ENCODE data around the gene NFATC2IP. TPM values are rescaled to one million over a fixed set of nuclear protein-coding genes. Genes with fewer than 3 reads are reported as not detected.

The NFATC2IP gene
- total RNA-seq, 1 experiment from 2014 or later: 58.2 TPM

GRCh38 chr16:29007730-29008593, 57.2 kb downstream of the NFATC2IP start:
- H3K4me1 Mint-ChIP-seq (ENCODE audit: low read depth, unreplicated experiment): no peaks in the 10 kb centered on the region
- intact Hi-C loops (cut with micrococcal nuclease; ENCODE audit: unreplicated experiment): no loop called here
- Histone ChIP-seq H3K9me3 (no peaks in the 10 kb centered on the region), H3K27me3 (replicated peaks; ENCODE audit: control insufficient read depth, insufficient read depth, low read length) (no peaks in the 10 kb centered on the region), H3K4me1 (no peaks in the 10 kb centered on the region), H3K4me3 (ENCODE audit: low read depth, low read length) (no peak overlapping the region), H3K36me3 (ENCODE audit: control insufficient read depth, insufficient read depth, low read length) (no peaks in the 10 kb centered on the region)
- no TSS peak for BruUV-seq (replicated peaks)
- CTCF ChIA-PET: no interaction called here
- no peaks in the 10 kb centered on the region for H3K36me3 Mint-ChIP-seq (ENCODE audit: insufficient read depth, unreplicated experiment)
- no peaks in the 10 kb centered on the region for H3K9me3 Mint-ChIP-seq (ENCODE audit: unreplicated experiment)
- peaks cover 6% of the 10 kb centered on the region for H3K27me3 Mint-ChIP-seq (ENCODE audit: insufficient read depth, unreplicated experiment)
- POLR2A ChIA-PET: no interaction called here
- DNase-seq: no peak
- no peak overlapping the region for H3K4me3 Mint-ChIP-seq (ENCODE audit: unreplicated experiment)
- TF ChIP-seq CTCF (IDR thresholded peaks at IDR 0.05; ENCODE audit: insufficient read depth in 1 of 2, low read depth in 1 of 2, low read length in 1 of 2, severe bottlenecking in 1 of 2, unreplicated experiment in 1 of 2): no peak
- H3K27ac Mint-ChIP-seq (ENCODE audit: unreplicated experiment): no peak overlapping the region

DNA sequence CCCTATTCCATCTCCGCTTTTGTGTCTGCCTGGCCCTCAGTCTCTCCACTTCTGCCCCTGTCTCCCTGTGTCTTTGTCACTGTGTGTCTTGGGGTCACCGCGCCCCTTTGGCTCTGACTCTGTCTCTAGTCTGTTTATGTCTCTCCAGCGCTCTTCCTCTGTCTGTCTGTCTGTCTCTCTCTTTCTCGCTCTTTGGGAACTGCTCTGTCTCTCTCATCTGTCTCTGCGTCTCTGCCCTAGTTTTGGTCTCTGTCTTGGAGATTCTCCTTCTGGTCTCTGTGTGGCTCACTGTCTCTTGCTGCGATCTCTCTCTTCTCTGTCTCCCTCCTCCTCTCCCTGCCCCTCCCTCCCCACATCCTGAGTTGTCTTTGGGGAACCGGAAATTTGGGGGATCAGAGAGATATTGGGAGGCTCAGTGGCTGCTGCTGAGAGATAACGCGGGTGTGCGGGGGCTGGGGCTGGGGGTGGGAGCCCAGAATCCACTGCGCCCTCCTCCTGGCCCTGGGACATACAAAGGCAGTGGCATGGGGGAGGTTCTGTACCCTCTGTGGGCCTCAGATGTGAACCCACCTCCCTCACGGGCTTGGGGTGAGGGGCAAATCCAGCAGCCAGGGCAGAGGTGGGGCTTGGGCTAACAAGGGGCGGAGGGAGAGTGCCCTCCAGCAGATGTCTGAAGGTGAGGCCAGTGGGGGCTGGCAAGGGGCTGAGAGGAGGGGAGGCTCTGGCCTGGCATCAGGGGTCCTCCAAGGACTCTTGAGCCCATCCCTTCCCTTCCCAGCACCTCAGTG, 58.5 kb downstream of the NFATC2IP start:
- Mint-ChIP-seq H3K4me1 (ENCODE audit: low read depth, unreplicated experiment) (no peaks in the 10 kb centered on the region), H3K36me3 (ENCODE audit: insufficient read depth, unreplicated experiment) (no peaks in the 10 kb centered on the region), H3K27ac (ENCODE audit: unreplicated experiment) (no peak overlapping the region), H3K27me3 (ENCODE audit: insufficient read depth, unreplicated experiment) (peaks cover 4% of the 10 kb centered on the region), H3K4me3 (ENCODE audit: unreplicated experiment) (no peak overlapping the region), H3K9me3 (ENCODE audit: unreplicated experiment) (no peaks in the 10 kb centered on the region)
- H3K9me3 ChIP-seq: no peaks in the 10 kb centered on the region
- BruUV-seq (replicated peaks): no TSS peak
- ChIA-PET CTCF (no interaction called here), POLR2A (no interaction called here)
- H3K27me3 ChIP-seq (replicated peaks; ENCODE audit: control insufficient read depth, insufficient read depth, low read length): no peaks in the 10 kb centered on the region
- TF ChIP-seq CTCF (IDR thresholded peaks at IDR 0.05; ENCODE audit: insufficient read depth in 1 of 2, low read depth in 1 of 2, low read length in 1 of 2, severe bottlenecking in 1 of 2, unreplicated experiment in 1 of 2): no peak
- no peaks in the 10 kb centered on the region for H3K36me3 ChIP-seq (ENCODE audit: control insufficient read depth, insufficient read depth, low read length)
- no peak overlapping the region for H3K4me3 ChIP-seq (ENCODE audit: low read depth, low read length)
- DNase-seq: no peak
- intact Hi-C loops (cut with micrococcal nuclease; ENCODE audit: unreplicated experiment): no loop called here
- no peaks in the 10 kb centered on the region for H3K4me1 ChIP-seq

DNA sequence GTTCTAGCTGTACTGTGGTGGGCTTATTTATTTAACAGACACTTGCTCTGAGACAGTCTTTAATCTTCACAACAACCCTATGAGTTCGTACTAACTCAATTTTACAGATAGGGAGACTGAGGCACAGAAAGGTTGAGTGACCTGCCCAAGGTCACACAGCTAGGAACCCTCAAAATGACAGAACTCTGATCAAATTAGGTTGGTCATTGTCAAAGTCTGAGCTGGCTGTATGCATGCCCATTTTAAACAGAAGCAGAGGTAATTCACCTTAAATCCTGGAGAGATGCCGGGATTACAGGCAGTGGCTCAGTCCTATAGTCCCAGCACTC, 59.1 kb downstream of the NFATC2IP start:
- Mint-ChIP-seq H3K4me3 (ENCODE audit: unreplicated experiment) (no peak overlapping the region), H3K4me1 (ENCODE audit: low read depth, unreplicated experiment) (no peaks in the 10 kb centered on the region), H3K9me3 (ENCODE audit: unreplicated experiment) (no peaks in the 10 kb centered on the region), H3K27me3 (ENCODE audit: insufficient read depth, unreplicated experiment) (peaks cover 4% of the 10 kb centered on the region), H3K36me3 (ENCODE audit: insufficient read depth, unreplicated experiment) (no peaks in the 10 kb centered on the region), H3K27ac (ENCODE audit: unreplicated experiment) (no peak overlapping the region)
- no peak overlapping the region for H3K4me3 ChIP-seq (ENCODE audit: low read depth, low read length)
- H3K36me3 ChIP-seq (ENCODE audit: control insufficient read depth, insufficient read depth, low read length): no peaks in the 10 kb centered on the region
- intact Hi-C loops (cut with micrococcal nuclease; ENCODE audit: unreplicated experiment): no loop called here
- no peaks in the 10 kb centered on the region for H3K4me1 ChIP-seq
- no peaks in the 10 kb centered on the region for H3K9me3 ChIP-seq
- POLR2A ChIA-PET: no interaction called here
- CTCF ChIA-PET: interaction anchor here (0.7 kb wide), 1 partner anchor 46 kb away, joined by 5 read pairs; no protein-coding TSS in a partner anchor
- H3K27me3 ChIP-seq (replicated peaks; ENCODE audit: control insufficient read depth, insufficient read depth, low read length): no peaks in the 10 kb centered on the region
- no peak for DNase-seq
- TF ChIP-seq CTCF (IDR thresholded peaks at IDR 0.05; ENCODE audit: insufficient read depth in 1 of 2, low read depth in 1 of 2, low read length in 1 of 2, severe bottlenecking in 1 of 2, unreplicated experiment in 1 of 2): no peak
- BruUV-seq (replicated peaks): no TSS peak
